GM19193 (cell line): ENCODE results near the gene P2RX1.

Source experiments
- POLR2A ChIP-seq: IDR thresholded peaks from 4 replicates; pipeline ENCODE4 v1.6.1; 2011; ENCODE audit not compliant: insufficient read depth, insufficient read length; ENCODE audit errors: extremely low read depth

The P2RX1 gene

DNA sequence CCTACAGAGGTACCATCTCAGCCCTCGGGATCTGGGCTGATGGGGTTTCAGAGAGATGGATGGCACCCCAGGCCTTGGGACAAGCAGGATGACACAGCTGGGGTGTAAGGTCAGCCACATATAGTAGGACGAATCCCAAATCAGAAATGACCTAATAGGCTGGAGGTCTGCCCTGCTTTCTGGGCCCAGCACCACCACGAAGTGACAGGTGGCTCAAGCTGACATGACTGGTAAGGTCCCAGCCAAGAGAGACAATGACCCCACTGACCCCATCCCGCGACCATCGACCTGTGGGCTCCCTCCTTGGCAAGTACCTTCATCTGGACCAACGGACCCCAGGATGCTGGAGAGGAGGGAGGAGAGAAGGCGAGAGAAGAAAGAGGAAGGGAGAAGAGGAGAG, 39.0 kb downstream of the P2RX1 start:
- TF ChIP-seq POLR2A: no peak

DNA sequence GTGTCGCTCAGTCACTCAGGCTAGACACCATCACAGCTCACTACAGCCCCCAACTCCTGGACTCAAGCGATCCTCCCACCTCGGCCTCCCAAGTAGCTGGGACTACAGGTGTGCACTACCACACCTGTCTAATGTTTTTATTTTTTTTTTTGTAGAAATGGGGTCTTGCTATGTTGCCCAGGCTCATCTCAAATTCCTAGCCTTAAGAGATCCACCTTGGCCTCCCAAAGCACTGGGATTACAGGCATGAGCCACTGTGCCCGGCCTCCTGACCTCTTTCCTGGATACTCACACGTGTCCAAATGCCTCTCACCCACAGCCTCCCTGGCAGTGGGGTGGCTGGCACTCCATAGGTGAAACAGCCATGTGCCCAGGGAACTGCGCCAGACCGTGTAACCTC, 40.9 kb downstream of the P2RX1 start:
- no peak for TF ChIP-seq POLR2A

DNA sequence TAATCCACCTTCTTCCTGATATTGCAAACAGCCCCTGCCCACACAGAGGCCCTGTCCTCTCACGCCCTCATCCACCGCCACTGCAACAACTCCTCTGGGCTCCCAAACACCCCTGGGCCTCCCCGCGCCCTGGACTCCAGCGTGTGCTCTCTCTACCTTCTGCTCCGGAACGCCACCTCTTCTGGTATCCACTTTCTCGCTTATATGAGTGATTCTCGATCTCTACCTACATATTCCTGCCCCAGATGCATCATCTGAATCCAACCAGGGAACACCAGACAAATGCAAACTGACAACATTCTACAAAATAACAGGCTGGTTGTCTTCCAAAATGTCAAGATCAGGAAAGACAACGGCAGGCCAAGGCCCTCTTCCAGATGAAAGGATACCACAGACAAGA, 42.4 kb downstream of the P2RX1 start:
- TF ChIP-seq POLR2A: no peak

- no peak for TF ChIP-seq POLR2A
These were observed 45.4 kb downstream of the P2RX1 start for GRCh38 chr17:3870871-3871306.

DNA sequence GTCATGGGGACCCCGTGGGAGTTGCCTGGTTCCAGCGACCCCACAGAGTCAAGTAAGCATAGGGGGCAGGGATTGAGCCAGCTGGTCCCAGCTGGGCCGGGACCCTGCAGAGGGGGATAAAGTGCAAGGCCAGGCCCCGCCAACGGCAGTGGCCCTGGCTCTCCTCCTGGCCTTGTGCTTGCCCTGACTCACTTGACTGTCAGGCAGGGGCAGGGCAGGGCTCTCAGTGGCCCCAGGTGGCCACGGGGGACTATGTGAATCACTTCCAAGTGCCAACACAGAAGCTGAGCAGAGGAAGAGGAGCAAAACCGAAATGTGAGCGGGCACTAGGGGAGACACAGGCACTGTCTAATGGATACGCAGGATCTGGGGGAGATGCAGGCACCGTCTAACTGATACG, 48.7 kb downstream of the P2RX1 start:
- no peak for TF ChIP-seq POLR2A

- TF ChIP-seq POLR2A: no peak
These were observed 49.2 kb downstream of the P2RX1 start for GRCh38 chr17:3867106-3867505.

GRCh38 chr17:3866276-3866675, 50.0 kb downstream of the P2RX1 start:
- no peak for TF ChIP-seq POLR2A

GRCh38 chr17:3865176-3865575, 51.1 kb downstream of the P2RX1 start:
- TF ChIP-seq POLR2A: no peak

GRCh38 chr17:3864534-3864933, 51.7 kb downstream of the P2RX1 start:
- TF ChIP-seq POLR2A: no peak

DNA sequence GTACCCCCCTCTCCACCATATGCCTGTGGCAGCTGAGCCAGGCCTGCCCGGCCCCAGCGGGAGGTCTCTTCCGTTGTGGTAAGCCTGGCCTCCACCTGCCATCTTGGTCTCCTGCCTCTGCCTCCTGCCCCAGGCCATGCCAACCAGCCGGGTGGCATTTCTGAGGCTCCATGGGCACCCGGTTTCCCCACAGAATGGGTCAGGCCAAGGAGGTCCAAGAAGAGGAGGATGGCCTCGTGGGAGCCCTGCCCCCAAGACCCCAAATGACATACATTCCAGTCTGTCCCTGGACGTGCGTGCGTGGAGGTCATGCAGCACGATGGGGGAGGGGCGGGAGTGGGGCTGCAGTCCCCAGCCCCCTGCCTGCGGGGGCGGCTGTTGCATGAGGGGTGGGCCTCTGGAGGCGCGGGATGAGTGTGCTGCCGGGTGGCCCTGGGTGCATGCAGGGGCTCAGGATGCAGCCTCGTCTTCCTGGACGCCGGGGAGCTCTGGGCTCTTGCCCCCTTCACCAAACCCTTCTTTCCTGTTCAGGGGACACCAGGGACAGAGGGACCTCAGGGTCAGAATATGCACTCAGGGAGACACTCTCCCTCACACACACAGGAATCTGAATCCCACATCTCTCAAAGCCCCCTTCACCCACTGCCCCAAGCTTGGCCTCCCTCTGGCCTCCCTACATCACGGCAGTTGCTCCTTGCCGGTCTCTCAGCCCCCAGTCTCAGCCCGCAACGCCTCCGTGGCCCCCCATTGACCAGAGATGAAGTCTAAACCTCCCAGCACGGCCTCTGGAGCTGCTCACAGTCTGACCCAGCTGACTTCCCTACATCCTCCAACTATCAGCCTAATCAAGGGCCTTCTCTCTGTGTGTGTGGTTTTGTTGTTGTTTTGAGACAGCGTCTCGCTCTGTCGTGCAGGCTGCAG, 54.2 kb downstream of the P2RX1 start:
- no peak for TF ChIP-seq POLR2A

DNA sequence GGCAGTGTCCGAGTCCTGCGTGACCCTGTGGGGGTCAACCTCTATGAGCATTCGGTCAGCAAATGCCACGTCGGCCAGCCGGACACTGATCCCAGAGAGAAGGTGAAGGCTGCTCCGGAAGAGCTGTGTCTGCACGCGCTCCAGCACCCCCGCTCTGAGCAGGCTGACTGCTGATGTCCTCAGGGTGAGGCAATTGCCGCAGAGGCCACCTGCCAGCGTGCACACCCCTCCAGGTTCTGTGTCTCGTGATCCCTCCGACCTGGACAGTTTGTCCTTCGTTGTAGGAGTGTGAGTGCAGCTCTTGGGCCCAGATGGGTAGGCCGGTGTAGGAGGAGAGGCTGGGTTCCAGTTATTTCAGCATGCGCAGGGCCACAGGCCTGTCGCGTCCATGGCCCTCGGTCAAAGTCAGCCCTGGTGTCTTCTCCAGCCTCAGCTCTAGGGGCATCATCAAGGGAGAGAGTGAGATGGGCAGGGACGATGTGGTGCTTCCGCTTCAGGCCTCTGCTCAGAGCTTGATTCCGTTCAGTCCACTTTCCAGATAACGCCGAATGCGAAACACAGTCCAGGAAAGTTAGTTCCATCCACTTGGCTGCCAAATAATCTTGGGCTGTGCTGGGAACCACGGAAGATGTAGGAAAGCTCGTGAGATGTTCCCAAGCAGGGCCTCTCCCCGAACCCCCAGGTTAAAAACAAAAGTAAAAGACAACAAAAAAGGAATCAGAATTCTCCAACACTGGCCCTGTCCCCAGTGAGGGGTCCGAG, 55.1 kb downstream of the P2RX1 start:
- TF ChIP-seq POLR2A: no peak

DNA sequence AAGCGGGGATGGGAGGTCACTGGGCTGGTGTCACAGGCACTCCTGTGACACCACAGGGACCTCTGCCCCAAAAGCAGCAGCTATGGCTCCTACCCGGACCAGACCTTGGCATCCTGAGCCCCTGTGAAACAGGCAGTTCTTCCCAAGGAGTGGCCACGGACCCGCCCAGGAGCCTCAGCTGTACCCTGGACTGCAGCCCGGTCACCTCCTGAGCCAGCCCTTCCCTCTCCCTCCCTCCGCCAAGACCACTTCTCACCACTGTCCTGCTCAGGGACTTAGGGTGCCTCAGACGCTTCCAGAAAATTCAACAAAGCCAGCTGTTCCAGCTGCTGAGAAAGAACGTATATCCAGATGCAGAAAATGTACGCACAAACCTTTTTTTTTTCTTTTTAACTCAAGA, 56.3 kb downstream of the P2RX1 start:
- no peak for TF ChIP-seq POLR2A

DNA sequence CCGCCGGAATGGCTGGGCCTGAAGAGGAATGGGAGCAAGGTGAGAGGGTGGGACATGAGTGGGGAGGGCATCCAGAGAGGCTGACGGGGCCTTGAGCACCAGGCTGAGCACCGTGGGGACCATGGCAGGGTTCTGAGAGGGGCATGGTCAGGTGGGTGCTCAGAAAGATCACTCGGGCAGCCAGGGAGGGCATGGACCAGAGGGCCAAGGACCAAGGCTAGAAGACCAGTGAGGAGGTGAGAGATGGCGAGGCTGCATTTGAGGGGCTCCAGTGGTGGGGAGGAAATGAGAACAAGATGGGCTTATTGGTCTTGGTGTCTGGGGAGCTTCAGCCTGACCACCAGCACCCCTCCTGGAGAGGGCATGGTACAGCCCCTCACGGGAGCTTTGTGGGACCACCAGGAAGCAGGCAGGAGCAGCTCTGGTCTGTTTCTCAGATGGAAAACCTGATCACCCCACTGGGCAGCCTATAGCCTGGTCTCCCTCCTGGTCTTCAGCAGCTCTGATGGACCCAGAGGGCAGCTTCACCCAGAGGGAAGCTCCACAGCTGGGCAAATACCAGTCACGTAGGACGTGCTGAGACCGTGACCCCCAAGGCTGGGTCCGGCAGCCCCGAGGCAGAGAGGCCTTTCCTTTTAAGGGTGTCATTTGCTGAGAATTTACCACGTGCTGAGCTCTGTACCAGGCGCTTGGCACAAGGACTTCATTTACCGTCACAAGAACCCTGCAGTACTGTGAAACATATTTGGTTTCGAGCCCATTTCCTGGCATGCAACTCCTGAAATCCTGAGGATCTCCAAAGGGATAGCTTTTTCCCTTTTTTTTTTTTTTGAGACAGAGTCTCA, 58.8 kb downstream of the P2RX1 start:
- TF ChIP-seq POLR2A: no peak

GRCh38 chr17:3852561-3852960, 63.7 kb downstream of the P2RX1 start:
- no peak for TF ChIP-seq POLR2A
